NCI-H1417 treated with DMSO at 0.1 percent for 48 hours (cell line): ENCODE measurements around the gene CIDEB.

Experiments used
- DNase-seq: peaks from one replicate; lab custom pipeline; 2025; lab: John Stamatoyannopoulos, UW

Gene CIDEB

DNA sequence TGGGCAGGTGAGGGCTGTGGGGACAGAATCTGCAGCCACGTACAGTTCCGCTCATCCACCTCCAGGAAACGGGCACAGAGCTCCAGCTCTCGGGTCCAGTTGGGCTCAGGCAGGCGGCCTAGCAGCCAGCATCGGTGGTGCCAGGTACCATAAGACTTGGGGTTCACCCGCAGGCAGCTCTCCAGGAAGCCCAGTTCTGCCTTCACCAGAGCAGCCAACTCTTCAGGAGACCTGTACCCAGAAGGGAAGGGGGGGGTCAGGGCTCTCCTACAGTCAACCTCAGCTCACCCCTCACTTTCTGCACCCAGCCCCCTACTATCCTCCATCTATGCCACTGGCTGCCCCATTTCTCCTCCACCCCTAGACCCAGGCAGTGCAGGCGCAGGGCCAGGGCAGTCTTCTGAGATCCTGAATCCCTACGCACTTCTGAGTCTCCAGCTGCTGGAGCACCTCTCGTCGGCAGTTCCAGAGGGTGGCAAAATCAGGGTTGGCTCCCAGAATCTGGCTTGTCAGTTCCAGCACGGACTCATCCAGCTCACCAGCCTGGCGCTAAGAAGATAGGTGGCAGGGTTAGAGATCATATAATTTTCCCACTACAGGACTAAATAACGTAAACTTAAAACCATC lies 37.8 kb downstream of the CIDEB start:
- DNase-seq = no peak

DNA sequence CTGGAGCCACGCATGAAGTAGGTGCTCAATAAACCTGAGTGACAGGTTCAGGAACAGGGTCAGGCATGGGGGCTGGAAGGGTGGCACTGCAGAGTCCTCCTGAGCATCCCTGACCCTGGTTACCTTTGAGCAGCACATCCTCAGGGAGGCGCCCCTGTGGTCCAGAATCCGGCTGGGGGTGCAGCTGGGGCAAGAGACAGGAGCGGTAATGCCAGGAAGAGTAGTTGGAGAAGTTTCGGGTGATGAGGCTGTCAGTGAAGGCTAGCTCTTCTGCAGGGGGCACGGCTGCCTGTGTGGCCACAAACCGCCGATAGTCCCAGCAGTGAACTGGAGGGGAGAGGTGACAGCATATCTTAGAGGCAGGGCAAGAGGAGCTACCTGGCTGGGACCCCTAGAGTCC lies 38.4 kb downstream of the CIDEB start:
- DNase-seq = no peak

- no peak for DNase-seq
Observed at GRCh38 chr14:24268225-24268624, 39.6 kb downstream of the CIDEB start.

DNA sequence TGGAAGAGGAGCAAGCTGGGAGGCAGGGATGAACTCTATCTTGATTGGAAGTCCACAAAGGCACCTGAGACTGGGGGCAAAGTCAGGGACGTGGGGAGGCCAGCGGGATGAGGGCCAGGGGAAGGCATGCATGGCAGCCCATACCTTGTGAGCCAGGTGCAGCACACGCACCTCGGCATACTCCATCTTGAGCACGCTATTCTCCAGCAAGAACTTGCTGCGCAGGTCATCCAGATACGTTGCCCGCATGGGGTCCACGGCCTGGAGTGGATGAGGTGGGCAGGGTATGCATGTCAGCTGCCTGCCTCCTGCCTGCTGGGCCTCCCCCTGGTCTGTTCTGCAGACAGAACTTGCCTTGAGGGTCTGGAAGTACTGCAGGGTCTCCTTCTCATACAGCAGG lies 40.3 kb downstream of the CIDEB start:
- no peak for DNase-seq

GRCh38 chr14:24266344-24267244 lies 41.2 kb downstream of the CIDEB start:
- no peak for DNase-seq

GRCh38 chr14:24264298-24264697 lies 43.5 kb downstream of the CIDEB start:
- no peak for DNase-seq

DNA sequence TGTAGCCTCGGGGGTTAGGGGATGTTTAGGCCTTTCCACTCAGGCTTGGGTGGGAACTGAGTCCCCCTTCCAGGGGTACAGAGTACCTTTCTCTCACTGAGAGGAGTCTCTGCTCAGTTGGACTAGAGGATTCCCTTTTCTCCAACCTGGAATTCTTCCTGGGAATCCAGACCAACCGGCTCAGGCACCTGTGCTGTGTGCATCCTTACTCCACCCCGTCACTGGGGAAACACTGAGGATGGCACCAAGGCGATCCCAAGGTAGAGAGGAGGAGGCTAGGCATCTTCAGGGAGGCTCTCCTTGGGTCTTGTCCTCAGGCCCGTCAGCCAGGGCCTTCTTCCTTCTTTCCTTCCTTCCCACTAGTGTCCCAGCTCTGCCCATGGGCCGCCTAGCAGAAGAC lies 43.9 kb downstream of the CIDEB start:
- DNase-seq = no peak

DNA sequence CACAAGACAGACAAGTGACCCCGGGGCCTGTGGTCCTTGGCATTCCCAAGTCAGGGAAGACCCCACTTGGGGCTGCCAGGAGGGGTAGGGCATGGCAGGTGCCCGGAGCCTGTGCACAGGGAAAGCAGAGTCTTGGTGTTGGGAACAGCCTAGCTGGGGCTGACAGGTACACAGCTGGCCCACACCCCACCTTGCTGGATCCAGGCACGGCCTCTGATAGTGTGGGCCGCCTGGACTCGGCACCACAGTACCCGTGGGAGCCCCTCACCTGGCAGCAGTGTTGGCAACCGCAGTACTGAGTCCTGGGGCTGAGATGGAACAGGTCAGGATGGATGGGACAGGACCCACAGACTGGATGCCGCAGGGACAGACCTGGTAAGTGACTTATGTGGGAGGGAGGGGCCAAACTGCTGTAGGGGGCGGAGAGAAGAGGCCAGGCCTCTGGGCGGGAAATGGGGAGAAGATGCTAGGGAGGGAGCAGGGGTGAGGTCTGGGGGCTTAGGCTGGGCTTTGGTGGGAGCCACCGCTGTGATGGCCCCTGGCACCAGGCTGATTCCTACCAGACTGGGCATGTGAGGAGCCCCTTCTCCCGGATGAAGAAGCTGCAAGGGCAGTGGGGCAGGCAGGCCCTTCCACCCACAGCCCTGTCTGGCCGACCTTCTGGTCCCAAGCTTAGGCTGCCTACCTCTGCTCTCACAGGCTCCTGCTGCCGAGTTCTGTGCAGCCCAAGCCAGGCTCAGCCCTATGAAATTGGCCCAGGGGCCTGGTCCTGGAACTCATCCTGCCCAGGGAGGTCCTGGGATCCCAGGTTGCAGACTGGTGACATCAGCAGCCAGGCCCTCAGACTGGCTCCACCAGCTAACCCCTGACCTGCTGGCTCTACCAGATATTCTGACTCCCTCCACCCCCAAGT lies 44.7 kb downstream of the CIDEB start, which contains the start of gene TGM1:
Gene TGM1, minus strand, starts transcription at position 357 of the 913 bp plus-strand sequence. CDS start 825 bp downstream, outside the sequence.
- no peak for DNase-seq

DNA sequence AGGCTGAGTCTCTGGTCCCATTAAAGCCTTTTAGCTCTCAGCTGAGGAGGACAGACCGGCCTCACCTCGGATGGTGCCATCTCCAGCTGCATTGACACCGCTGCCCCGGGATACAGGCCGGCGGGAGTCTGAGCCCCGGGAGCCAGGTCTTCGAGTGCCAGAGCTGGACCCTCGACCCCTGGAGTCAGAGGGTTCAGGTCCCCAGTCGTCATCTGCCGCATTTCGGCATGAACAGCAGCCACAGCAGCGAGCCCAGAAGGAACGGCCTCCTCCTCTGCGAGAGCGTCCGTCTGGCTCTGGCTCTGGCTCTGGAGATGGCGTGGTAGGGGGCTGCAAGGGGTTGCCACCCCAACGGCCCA lies 45.8 kb downstream of the CIDEB start:
- no peak for DNase-seq

GRCh38 chr14:24261256-24261968 lies 46.4 kb downstream of the CIDEB start:
- no peak for DNase-seq

GRCh38 chr14:24260780-24261157 lies 47.0 kb downstream of the CIDEB start:
- DNase-seq = no peak

DNA sequence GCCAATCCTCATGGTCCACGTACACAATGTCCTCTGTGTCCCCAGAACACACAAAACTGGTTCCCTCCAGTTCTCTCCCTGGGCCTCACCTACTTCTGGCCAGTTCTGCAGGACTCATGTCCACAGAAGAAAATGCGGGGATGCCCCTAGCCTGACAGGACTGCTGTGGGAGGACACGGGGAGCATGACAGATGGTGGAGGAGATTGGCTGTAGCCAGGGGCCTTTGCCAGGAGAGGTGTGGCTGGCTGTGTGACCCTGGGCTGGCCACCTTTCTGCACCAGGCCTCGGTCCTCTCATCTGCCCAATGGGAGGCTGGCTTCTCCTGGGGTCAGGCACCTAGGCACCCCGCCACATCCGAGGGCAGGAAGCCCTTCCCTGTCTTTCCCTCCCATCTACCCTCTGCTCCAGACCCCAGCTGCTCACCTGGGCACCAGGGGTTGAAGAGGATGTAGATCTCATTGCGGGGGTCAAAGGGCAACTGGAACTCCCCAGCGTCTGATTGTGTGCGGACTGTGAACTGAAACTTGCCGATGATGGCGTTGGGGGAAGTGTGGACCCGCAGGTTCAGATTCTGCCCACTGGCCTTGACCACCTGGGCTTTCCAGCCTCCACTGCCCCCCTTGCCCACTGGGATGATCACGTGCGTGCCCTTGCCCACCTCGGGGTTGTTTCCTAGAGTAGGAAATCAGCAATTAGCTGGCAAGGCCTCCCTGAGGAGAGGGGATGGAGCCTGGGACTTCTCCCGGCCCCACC lies 47.6 kb downstream of the CIDEB start:
- no peak for DNase-seq

- DNase-seq = no peak
Observed at GRCh38 chr14:24259282-24260025, 48.3 kb downstream of the CIDEB start.

DNA sequence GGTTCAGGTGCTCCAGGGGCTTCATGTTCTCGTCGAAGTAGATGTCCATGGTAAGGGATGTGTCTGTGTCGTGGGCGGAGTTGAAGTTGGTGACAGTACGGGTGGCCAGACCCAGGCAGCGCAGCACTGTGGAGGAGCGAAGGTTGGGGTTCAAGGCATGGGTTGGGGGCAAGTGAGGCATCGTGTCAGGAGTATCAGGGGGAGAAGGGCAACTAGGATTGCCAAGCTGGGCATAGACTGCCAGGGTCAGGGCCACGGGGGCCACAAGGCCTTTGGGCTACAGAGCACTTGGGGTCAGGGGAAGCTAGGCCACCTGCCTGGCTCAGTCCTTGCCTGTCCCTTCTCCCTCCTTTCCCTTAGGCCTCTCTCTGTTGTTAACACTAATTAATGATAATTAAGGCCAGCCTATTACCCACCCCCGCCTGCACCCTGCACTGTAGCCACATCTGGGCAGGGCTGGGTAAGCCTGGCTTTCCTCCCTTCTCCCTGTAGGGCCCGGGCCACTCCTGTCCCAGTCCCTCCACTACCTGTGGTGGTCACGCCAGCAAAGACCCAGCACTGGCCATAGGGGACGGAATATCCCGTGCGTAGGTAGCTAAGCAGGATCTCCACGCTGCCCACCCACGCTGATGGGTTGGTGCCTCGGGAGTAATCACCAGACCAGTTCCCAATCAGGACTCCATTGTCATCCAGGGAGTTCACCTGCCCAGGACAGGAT lies 49.1 kb downstream of the CIDEB start:
- no peak for DNase-seq

- DNase-seq = no peak
Observed at GRCh38 chr14:24258119-24258518, 49.7 kb downstream of the CIDEB start.

- no peak for DNase-seq
Observed at GRCh38 chr14:24256960-24257359, 50.8 kb downstream of the CIDEB start.

DNA sequence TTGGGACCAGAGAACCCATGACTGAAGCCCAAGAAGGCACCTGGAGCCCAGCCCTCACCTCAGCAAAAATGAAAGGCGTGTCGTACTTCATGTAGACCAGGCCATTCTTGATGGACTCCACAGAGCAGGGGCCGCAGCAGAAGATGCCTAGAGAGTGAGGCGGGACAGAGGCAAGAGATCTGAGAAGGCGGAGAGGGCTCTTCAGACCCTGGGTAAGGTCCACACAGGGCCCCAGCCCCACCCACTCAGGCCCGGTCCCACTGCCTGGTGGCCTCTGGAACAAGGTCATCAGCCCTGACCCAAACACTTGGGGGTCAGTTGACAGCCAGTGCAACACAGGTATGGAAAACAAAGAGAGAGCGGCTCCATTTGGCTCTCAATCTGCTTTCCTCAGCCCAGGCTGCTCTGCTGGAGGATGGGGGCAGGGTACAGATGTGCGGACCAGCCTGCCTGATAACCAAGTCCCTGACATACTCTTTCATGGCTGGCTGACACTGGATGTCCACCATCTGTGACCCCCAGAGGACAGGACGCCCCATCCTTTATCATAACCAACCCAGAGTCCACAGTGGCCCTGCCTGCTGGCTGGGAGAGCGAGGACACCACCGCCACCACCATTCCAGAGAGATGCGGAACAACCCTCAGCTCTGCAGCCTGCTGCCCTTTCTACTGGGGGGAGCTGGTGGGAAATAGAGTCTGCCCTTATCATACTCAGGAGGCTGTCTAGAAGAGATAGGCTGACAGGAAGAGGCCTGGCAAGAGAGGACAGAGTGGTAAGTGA lies 51.7 kb downstream of the CIDEB start:
- DNase-seq = no peak

GRCh38 chr14:24255438-24255837 lies 52.3 kb downstream of the CIDEB start:
- no peak for DNase-seq
